ENCODE results near the gene UTP18. TPM values are rescaled to one million over a fixed set of nuclear protein-coding genes. Genes with fewer than 3 reads are reported as not detected.

The UTP18 gene
- total and polyA plus RNA-seq, 2 donors (not counting 1 experiment from before 2014, with no cell fraction given), result 27.9 to 29.2 TPM

- no peak overlapping the region for H3K27ac ChIP-seq (ENCODE audit: insufficient read depth, low read length)
- no peaks in the 10 kb centered on the region for H3K27me3 ChIP-seq (ENCODE audit: control insufficient read depth, insufficient read depth, low read length)
- peaks cover 2% of the 10 kb centered on the region for H3K79me2 ChIP-seq (ENCODE audit: control insufficient read depth, insufficient read depth, low read length)
- no peaks in the 10 kb centered on the region for H3K9me3 ChIP-seq (ENCODE audit: control insufficient read depth, insufficient read depth, low read depth, low read length)
- no peak overlapping the region for H2AFZ ChIP-seq (ENCODE audit: low read length)
- no peak overlapping the region for H3K9ac ChIP-seq (ENCODE audit: insufficient read depth, low read length)
- no peaks in the 10 kb centered on the region for H3K36me3 ChIP-seq (ENCODE audit: control insufficient read depth, insufficient read depth, low read length)
- no peak for TF ChIP-seq EZH2 (IDR thresholded peaks at IDR 0.05; ENCODE audit: low read length, missing control alignments)
- TF ChIP-seq CTCF (conservative IDR thresholded peaks at IDR 0.05 in 1 of 2, IDR thresholded peaks at IDR 0.05 in 1 of 2; ENCODE audit: low read depth in 1 of 2, low read length in 2 of 2), result no peak
- H3K4me2 ChIP-seq (ENCODE audit: extremely low read depth, insufficient read depth, low read length), result no peak overlapping the region
- DNase-seq (ENCODE audit: low read depth in 2 of 2), result no peak
- no peaks in the 10 kb centered on the region for H4K20me1 ChIP-seq (ENCODE audit: control insufficient read depth, extremely low read depth, insufficient read depth, low read length)
- no peak overlapping the region for H3K4me3 ChIP-seq (replicated peaks in 1 of 4; ENCODE audit: control extremely low read depth in 1 of 4, insufficient read depth in 1 of 4, low read depth in 3 of 4, low read length in 4 of 4)
- no peaks in the 10 kb centered on the region for H3K4me1 ChIP-seq (ENCODE audit: control insufficient read depth, extremely low read depth, insufficient read depth, low read length)
Measured at GRCh38 chr17:51231999-51232398, 28.3 kb upstream of the UTP18 start.

GRCh38 chr17:51234162-51234561, 26.2 kb upstream of the UTP18 start:
- Histone ChIP-seq H3K36me3 (ENCODE audit: control insufficient read depth, insufficient read depth, low read length) (no peaks in the 10 kb centered on the region), H3K9me3 (ENCODE audit: control insufficient read depth, insufficient read depth, low read depth, low read length) (no peaks in the 10 kb centered on the region), H3K4me1 (ENCODE audit: control insufficient read depth, extremely low read depth, insufficient read depth, low read length) (no peaks in the 10 kb centered on the region), H4K20me1 (ENCODE audit: control insufficient read depth, extremely low read depth, insufficient read depth, low read length) (no peaks in the 10 kb centered on the region), H3K4me2 (ENCODE audit: extremely low read depth, insufficient read depth, low read length) (no peak overlapping the region), H3K79me2 (ENCODE audit: control insufficient read depth, insufficient read depth, low read length) (peaks cover 2% of the 10 kb centered on the region), H3K4me3 (replicated peaks in 1 of 4; ENCODE audit: control extremely low read depth in 1 of 4, insufficient read depth in 1 of 4, low read depth in 3 of 4, low read length in 4 of 4) (no peak overlapping the region), H3K27me3 (ENCODE audit: control insufficient read depth, insufficient read depth, low read length) (no peaks in the 10 kb centered on the region), H2AFZ (ENCODE audit: low read length) (no peak overlapping the region), H3K9ac (ENCODE audit: insufficient read depth, low read length) (no peak overlapping the region), H3K27ac (ENCODE audit: insufficient read depth, low read length) (no peak overlapping the region)
- DNase-seq (ENCODE audit: low read depth in 2 of 2), result no peak
- TF ChIP-seq EZH2 (IDR thresholded peaks at IDR 0.05; ENCODE audit: low read length, missing control alignments) (no peak), CTCF (conservative IDR thresholded peaks at IDR 0.05 in 1 of 2, IDR thresholded peaks at IDR 0.05 in 1 of 2; ENCODE audit: low read depth in 1 of 2, low read length in 2 of 2) (no peak)

DNA sequence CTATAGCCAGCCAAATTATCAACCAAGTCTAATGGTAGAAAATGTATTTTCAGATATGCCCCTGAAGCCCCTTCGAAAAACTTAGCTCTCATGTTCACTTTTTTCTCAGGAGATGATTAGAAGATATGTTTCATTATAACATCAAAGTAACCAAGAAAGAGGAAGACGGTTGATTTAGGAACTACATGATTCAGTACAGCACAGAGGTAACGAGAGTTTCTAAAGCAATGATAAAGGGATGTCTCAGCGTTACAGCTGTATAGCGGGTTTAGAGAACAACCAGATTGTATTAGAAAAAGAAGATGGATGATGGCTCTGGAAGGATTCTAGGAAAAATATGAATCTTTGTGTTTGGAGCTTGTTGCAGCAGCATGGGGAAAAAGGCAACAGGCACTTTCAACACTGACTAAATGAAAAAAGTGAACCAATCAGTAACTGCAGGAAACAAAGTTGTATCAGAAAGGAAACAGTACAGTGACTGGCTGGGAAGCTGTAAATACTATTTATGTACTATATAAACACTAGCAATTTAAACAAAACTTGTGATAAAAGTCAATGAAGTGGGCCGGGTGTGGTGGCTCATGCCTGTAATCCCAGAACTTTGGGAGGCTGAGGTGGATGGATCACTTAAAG, 22.0 kb upstream of the UTP18 start:
- DNase-seq (ENCODE audit: low read depth in 2 of 2), result no peak
- H3K27me3 ChIP-seq (ENCODE audit: control insufficient read depth, insufficient read depth, low read length), result no peaks in the 10 kb centered on the region
- H4K20me1 ChIP-seq (ENCODE audit: control insufficient read depth, extremely low read depth, insufficient read depth, low read length), result no peaks in the 10 kb centered on the region
- H3K9me3 ChIP-seq (ENCODE audit: control insufficient read depth, insufficient read depth, low read depth, low read length), result no peaks in the 10 kb centered on the region
- H3K79me2 ChIP-seq (ENCODE audit: control insufficient read depth, insufficient read depth, low read length), result no peaks in the 10 kb centered on the region
- TF ChIP-seq CTCF (conservative IDR thresholded peaks at IDR 0.05 in 1 of 2, IDR thresholded peaks at IDR 0.05 in 1 of 2; ENCODE audit: low read depth in 1 of 2, low read length in 2 of 2), result no peak
- no peak for TF ChIP-seq EZH2 (IDR thresholded peaks at IDR 0.05; ENCODE audit: low read length, missing control alignments)
- H3K27ac ChIP-seq (ENCODE audit: insufficient read depth, low read length), result no peak overlapping the region
- no peaks in the 10 kb centered on the region for H3K4me1 ChIP-seq (ENCODE audit: control insufficient read depth, extremely low read depth, insufficient read depth, low read length)
- H2AFZ ChIP-seq (ENCODE audit: low read length), result no peak overlapping the region
- H3K9ac ChIP-seq (ENCODE audit: insufficient read depth, low read length), result no peak overlapping the region
- no peak overlapping the region for H3K4me2 ChIP-seq (ENCODE audit: extremely low read depth, insufficient read depth, low read length)
- H3K4me3 ChIP-seq (replicated peaks in 1 of 4; ENCODE audit: control extremely low read depth in 1 of 4, insufficient read depth in 1 of 4, low read depth in 3 of 4, low read length in 4 of 4), result no peak overlapping the region
- H3K36me3 ChIP-seq (ENCODE audit: control insufficient read depth, insufficient read depth, low read length), result no peaks in the 10 kb centered on the region
